IMR-90 (cell line): ENCODE measurements around the gene IGHMBP2. TPM values are rescaled to one million over a fixed set of nuclear protein-coding genes. Genes with fewer than 3 reads are reported as not detected.

Experiments used
- ATAC-seq: fragments of 200-7000 bp; cut with Tn5 transposase; 2 replicates; pipeline ENCODE4 v1.9.1; 2020; ENCODE audit warnings: low read depth, mild to moderate bottlenecking, moderate library complexity
- BruUV-seq: library from RNA; stranded (reverse); fragments of 400-500 nt; replicated peaks from 2 replicates; lab custom pipeline; 2021; lab: Mats Ljungman, UMichigan
- CTCF ChIA-PET: fragments of 300-600 bp; formaldehyde crosslinking; extraction: SDS; loops from one replicate; lab custom pipeline; 2021; ENCODE audit warnings: antibody characterized with exemption; lab: Yijun Ruan, JAX
- POLR2A ChIA-PET: fragments of 300-600 bp; sonication (Branson Sonifier 250); formaldehyde crosslinking; loops from one replicate; lab custom pipeline; 2022; ENCODE audit warnings: antibody characterized with exemption; ENCODE audit not compliant: unreplicated experiment; lab: Charles Lee
- DNase-seq: peaks from one replicate; pipeline ENCODE4 v3.0.0; 2013
- H2AFZ ChIP-seq: replicated peaks from 2 replicates; pipeline ENCODE3; 2013; ENCODE audit warnings: low read length, mild to moderate bottlenecking; ENCODE audit not compliant: poor library complexity
- H2AK5ac ChIP-seq: 2 replicates; pipeline ENCODE4 v1.6.1; 2013; ENCODE audit warnings: low read depth, low read length, inconsistent platforms
- H2AK9ac ChIP-seq: replicated peaks from 2 replicates; pipeline ENCODE3; 2013; ENCODE audit warnings: mild to moderate bottlenecking, low read depth, low read length, moderate library complexity; ENCODE audit not compliant: poor library complexity
- H2BK120ac ChIP-seq: 2 replicates; pipeline ENCODE4 v1.6.1; 2013; ENCODE audit warnings: low read depth, low read length, inconsistent platforms
- H2BK15ac ChIP-seq: 3 replicates; pipeline ENCODE4 v1.6.1; 2013; ENCODE audit warnings: low read depth, low read length, inconsistent platforms
- H2BK20ac ChIP-seq: 2 replicates; pipeline ENCODE4 v1.6.1; 2013; ENCODE audit warnings: low read depth, mild to moderate bottlenecking, inconsistent platforms, low read length, moderate library complexity
- H2BK5ac ChIP-seq: 2 replicates; pipeline ENCODE4 v1.6.1; 2013; ENCODE audit warnings: mild to moderate bottlenecking, low read depth, low read length, inconsistent platforms; ENCODE audit not compliant: poor library complexity, severe bottlenecking
- H3K14ac ChIP-seq: replicated peaks from 2 replicates; pipeline ENCODE4 v1.6.1; 2013; ENCODE audit warnings: low read depth, low read length, inconsistent platforms
- H3K18ac ChIP-seq: 2 replicates; pipeline ENCODE4 v1.6.1; 2013; ENCODE audit warnings: low read depth, low read length, control low read depth
- H3K23ac ChIP-seq: 2 replicates; pipeline ENCODE4 v1.6.1; 2013; ENCODE audit warnings: low read depth, low read length, inconsistent platforms
- H3K27ac ChIP-seq: 2 replicates; pipeline ENCODE4 v1.5.1; 2013; ENCODE audit warnings: mild to moderate bottlenecking, control low read depth, low read length; ENCODE audit not compliant: insufficient read depth
- H3K27me3 ChIP-seq: 2 replicates; pipeline ENCODE4 v1.6.1; 2013; ENCODE audit warnings: low read length; ENCODE audit not compliant: control insufficient read depth, insufficient read depth
- H3K36me3 ChIP-seq: 2 replicates; pipeline ENCODE4 v1.6.1; 2013; ENCODE audit warnings: low read length, mixed read lengths; ENCODE audit not compliant: control insufficient read depth, insufficient read depth
- H3K4ac ChIP-seq: 2 replicates; pipeline ENCODE4 v1.6.1; 2013; ENCODE audit warnings: low read depth, low read length, inconsistent platforms
- H3K4me1 ChIP-seq: 2 replicates; pipeline ENCODE4 v1.6.1; 2013; ENCODE audit warnings: low read length, mixed read lengths; ENCODE audit not compliant: control insufficient read depth, insufficient read depth
- H3K4me2 ChIP-seq: 2 replicates; pipeline ENCODE4 v1.6.1; 2013; ENCODE audit warnings: low read depth, mild to moderate bottlenecking, control low read depth, low read length, moderate library complexity
- H3K4me3 ChIP-seq: 2 replicates; pipeline ENCODE4 v1.5.1; 2013; ENCODE audit warnings: low read depth, mild to moderate bottlenecking, control low read depth, low read length, moderate library complexity; ENCODE audit not compliant: insufficient read depth
- H3K56ac ChIP-seq: 2 replicates; pipeline ENCODE4 v1.6.1; 2013; ENCODE audit warnings: low read length, inconsistent platforms; ENCODE audit not compliant: insufficient read depth; ENCODE audit errors: extremely low read depth
- H3K79me1 ChIP-seq, 2 experiments: 2 replicates each; pipeline ENCODE4 v1.6.1; 2013; ENCODE audit warnings: low read length in 2 of 2, inconsistent platforms in 1 of 2, low read depth in 1 of 2
- H3K9ac ChIP-seq: 2 replicates; pipeline ENCODE4 v1.6.1; 2013; ENCODE audit warnings: low read depth, low read length, control low read depth
- H3K9me1 ChIP-seq: 2 replicates; pipeline ENCODE4 v1.6.1; 2013; ENCODE audit warnings: low read length, inconsistent platforms; ENCODE audit not compliant: insufficient read depth
- H3K9me3 ChIP-seq: 2 replicates; pipeline ENCODE4 v1.6.1; 2013; ENCODE audit warnings: low read length; ENCODE audit not compliant: control insufficient read depth, insufficient read depth
- H4K20me1 ChIP-seq: 2 replicates; pipeline ENCODE4 v1.6.1; 2013; ENCODE audit warnings: low read length, inconsistent platforms; ENCODE audit not compliant: insufficient read depth
- H4K5ac ChIP-seq: 2 replicates; pipeline ENCODE4 v1.6.1; 2013; ENCODE audit warnings: mild to moderate bottlenecking, low read depth, low read length, control low read depth
- H4K8ac ChIP-seq, 2 experiments: 2 replicates each; pipeline ENCODE4 v1.6.1; 2013; ENCODE audit warnings: low read depth in 2 of 2, low read length in 2 of 2, control low read depth in 1 of 2, inconsistent platforms in 1 of 2
- H4K91ac ChIP-seq: 2 replicates; pipeline ENCODE4 v1.6.1; 2013; ENCODE audit warnings: low read depth, low read length, inconsistent platforms; ENCODE audit not compliant: insufficient read depth
- FOS ChIP-seq: fragments of 150-350 bp; IDR thresholded peaks from 2 replicates; pipeline ENCODE4 v1.6.1; 2016; ENCODE audit warnings: low read depth, low read length
- NFE2L2 ChIP-seq: fragments of 150-350 bp; IDR thresholded peaks from 2 replicates; pipeline ENCODE4 v1.6.1; 2016; ENCODE audit warnings: low read depth, mild to moderate bottlenecking, low read length
- POLR2A ChIP-seq: IDR thresholded peaks from 2 replicates; pipeline ENCODE4 v1.6.1; 2012; ENCODE audit warnings: mild to moderate bottlenecking, low read depth, low read length
- RAD21 ChIP-seq: IDR thresholded peaks from 2 replicates; pipeline ENCODE4 v1.6.1; 2012; ENCODE audit warnings: low read length, improper control_type of control experiment
- SMC3 ChIP-seq: fragments of 150-350 bp; IDR thresholded peaks from 2 replicates; pipeline ENCODE4 v1.6.1; 2016; ENCODE audit warnings: low read depth, mild to moderate bottlenecking, antibody characterized with exemption, low read length, moderate library complexity
- WGBS, 2 experiments: methylation state at CpG; one replicate each; pipeline versions ENCODE4 v1.1.5 to v1.1.7; 2013; ENCODE audit warnings: missing lambda C conversion rate in 2 of 2; ENCODE audit not compliant: insufficient read length in 1 of 2; ENCODE audit errors: extremely low coverage in 2 of 2; 5-methylcytosine and 5-hydroxymethylcytosine counted together
- dilution Hi-C: fragments of 300-500 bp; cut with HindIII; formaldehyde crosslinking; loops from one replicate; pipeline ENCODE4 v1.14.3; 2018; ENCODE audit warnings: low sequenced_read_pairs; ENCODE audit not compliant: unreplicated experiment
- in situ Hi-C: fragments of 300-500 bp; cut with MboI; formaldehyde crosslinking; loops from 3 replicates; pipeline ENCODE4 v1.14.3; 2019; ENCODE audit warnings: low sequenced_read_pairs, inconsistent platforms, mixed read lengths
- intact Hi-C: fragments of 100-400 bp; cut with micrococcal nuclease; formaldehyde crosslinking; loops from 2 replicates; pipeline ENCODE4 v1.10.0; 2022
- polyA plus RNA-seq, 3 experiments: library from polyadenylated mRNA; depleted of rRNA; stranded (reverse); fragments of >200 nt; gene quantifications; 2 replicates each; pipeline ENCODE4 v1.2.3, GENCODE V29; 2012; ENCODE audit warnings: low replicate concordance in 1 of 3
- total RNA-seq: library from RNA; depleted of rRNA; stranded (reverse); fragments of >200 nt; gene quantifications from 2 replicates; pipeline ENCODE4 v1.2.3, GENCODE V29; 2012
- TF ChIP-seq, protein P1 (sequence below): conservative IDR thresholded peaks from 2 replicates; pipeline ENCODE4 v1.5.1; 2012; ENCODE audit warnings: mild to moderate bottlenecking, low read depth, low read length, improper control_type of control experiment

The IGHMBP2 gene
- total and polyA plus RNA-seq, 2 of the 4 experiments (the other 2 are of a cell fraction): 4.5 to 11.1 TPM

- Histone ChIP-seq H3K14ac (no peak overlapping the region), H3K36me3 (no peaks in the 10 kb centered on the region), H3K79me1 (no peaks in the 10 kb centered on the region), H3K27me3 (no peaks in the 10 kb centered on the region; the same call in 1 of the 2 replicates), H3K18ac (no peak overlapping the region), H3K4me2 (no peak overlapping the region), H2AK5ac (no peak overlapping the region), H3K27ac (no peak overlapping the region), H2BK15ac (no peak overlapping the region), H3K4me3 (no peak overlapping the region), H3K4me1 (peaks cover 10% of the 10 kb centered on the region), H3K9ac (no peak overlapping the region), H3K4ac (no peak overlapping the region), H2AK9ac (no peak overlapping the region), H4K20me1 (no peaks in the 10 kb centered on the region), H3K9me3 (no peaks in the 10 kb centered on the region), H3K9me1 (no peaks in the 10 kb centered on the region; the same call in 1 of the 2 replicates), H2BK5ac (no peak overlapping the region), H2AFZ (no peak overlapping the region), H4K8ac (no peak overlapping the region), H3K23ac (no peak overlapping the region), H4K5ac (no peak overlapping the region), H2BK20ac (no peak overlapping the region), H2BK120ac (no peak overlapping the region), H4K91ac (no peak overlapping the region), H3K56ac (no peak overlapping the region)
- BruUV-seq: no TSS peak
- dilution Hi-C loops (no loop called here), in situ Hi-C loops (no loop called here), intact Hi-C loops (no loop called here)
- POLR2A ChIA-PET: no interaction called here
- TF ChIP-seq SMC3 (peak; percentile 37; the same call in 1 of the 2 replicates), RAD21 (peak; percentile 20), POLR2A (no peak), FOS (no peak), NFE2L2 (no peak)
- TF ChIP-seq, protein P1, sequence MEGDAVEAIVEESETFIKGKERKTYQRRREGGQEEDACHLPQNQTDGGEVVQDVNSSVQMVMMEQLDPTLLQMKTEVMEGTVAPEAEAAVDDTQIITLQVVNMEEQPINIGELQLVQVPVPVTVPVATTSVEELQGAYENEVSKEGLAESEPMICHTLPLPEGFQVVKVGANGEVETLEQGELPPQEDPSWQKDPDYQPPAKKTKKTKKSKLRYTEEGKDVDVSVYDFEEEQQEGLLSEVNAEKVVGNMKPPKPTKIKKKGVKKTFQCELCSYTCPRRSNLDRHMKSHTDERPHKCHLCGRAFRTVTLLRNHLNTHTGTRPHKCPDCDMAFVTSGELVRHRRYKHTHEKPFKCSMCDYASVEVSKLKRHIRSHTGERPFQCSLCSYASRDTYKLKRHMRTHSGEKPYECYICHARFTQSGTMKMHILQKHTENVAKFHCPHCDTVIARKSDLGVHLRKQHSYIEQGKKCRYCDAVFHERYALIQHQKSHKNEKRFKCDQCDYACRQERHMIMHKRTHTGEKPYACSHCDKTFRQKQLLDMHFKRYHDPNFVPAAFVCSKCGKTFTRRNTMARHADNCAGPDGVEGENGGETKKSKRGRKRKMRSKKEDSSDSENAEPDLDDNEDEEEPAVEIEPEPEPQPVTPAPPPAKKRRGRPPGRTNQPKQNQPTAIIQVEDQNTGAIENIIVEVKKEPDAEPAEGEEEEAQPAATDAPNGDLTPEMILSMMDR: peak; percentile 26; the same call in 1 of the 2 replicates
- CTCF ChIA-PET: interaction anchor here (0.7 to 0.9 kb wide), 3 partner anchors 17 to 1944 kb away, joined by 3 read pairs; no protein-coding TSS in a partner anchor
- DNase-seq (no peak), ATAC-seq (no peak; the same call in 1 of the 2 replicates)
- 50% methylated on average over 1 of the region's 5 CpGs; no CpG with 5 or more reads in 1 of the 2 experiments for WGBS, 2 experiments
Measured at GRCh38 chr11:68950270-68950669, 46.6 kb downstream of the IGHMBP2 start.
